ENCODE results near the gene ASCC1.

The ASCC1 gene

DNA sequence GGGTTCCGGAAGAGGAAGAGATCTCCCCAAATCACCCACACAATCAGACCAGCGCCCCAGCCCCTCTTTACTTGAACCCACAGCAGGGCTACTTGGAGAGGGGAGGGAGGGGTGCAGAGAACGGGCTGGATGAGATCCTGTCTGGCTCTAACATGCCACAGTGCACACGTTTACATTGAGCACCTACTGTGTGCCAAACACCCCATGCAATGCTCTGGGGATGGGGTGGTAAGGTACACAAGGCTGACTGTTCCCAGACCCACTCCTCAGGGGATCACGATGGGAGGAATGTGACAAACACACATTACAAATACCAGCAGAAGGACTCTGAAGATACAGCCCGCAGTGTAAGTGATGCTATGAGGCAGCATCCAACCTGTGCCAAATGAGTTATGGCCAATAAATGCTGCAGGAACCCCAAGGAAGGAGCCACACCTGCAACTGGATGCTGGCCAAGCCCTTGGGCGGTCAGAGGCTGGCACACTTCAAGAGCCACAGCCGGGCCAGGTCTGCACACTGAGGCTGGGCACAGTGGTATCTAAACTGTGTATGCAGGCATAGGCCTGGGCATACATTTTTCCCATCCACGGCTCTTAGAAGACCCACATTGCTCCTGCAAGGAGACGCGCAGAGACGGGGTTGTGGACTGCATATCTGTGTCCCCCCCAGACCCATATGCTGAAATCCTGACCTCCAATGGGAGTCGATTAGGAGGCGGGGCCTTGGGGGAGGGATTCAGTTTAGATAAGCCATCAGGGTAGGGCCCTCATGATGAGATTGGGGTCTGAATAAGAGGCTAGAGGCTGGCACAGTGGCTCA is 134.1 kb downstream of the ASCC1 start:
- no peak for DNase-seq (ENCODE audit: low spot score)

DNA sequence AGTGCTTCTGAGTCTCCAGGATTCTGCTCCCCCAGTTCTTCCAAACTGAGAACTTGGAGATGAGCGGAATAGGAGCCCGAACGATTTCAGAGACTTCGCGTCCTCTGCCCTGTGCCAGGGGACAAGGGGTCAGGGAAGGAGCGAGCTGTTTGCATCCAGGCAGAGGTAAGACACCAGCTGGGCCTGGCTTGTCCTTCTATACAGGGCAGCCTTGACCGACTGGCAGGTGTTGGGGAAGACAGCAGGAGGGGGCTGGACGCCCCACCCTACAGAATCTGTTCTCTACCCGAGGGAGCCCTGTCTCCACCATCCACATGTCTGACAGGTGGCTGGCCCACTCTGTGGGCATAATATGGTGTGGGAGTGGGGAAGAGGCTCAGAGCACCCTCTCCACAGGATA is 134.9 kb downstream of the ASCC1 start:
- DNase-seq (ENCODE audit: low spot score), result no peak

DNA sequence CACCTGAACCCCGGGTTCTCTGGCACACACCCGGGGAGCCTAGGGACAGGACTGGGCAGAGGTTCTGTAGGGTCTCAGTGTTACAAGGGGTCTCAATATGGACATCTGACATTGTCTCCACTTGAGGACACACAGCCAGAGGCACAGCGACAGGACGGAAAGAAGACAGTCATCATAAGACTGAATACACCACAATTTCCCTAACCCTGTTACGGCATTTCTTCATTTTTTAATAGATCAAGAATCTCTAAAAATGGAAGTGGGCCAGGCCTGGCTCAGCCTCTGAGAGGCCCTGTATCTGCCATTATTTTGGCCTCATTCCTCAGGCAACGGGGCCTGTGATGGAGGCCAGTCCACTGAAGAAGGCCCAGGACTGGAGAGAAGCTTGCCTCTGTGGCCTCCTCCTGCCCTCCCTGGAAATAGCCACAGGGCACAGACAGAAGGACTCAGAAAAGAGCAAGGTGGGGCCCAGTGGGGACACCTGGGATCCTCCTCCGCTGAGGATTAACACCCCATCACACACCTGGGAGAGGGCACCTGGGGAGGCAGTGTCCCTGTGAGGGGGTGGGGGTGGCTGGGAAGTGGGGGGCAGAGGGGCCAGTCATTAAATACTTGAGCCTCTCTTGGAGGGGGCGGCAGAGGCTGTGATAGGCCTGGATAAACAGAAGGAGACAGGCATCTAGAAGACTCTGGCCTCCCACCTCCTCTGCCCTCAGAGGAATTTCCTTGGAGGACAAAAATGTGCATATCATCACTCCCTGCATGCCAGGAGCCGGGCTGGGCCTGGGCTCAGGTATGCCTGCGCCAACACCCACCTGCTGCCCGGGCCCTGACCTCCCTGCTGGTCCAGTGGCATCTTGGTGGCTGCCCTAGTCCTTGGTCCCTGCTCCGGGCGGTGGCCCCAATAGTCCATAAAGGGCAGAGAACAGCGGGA is 135.8 kb downstream of the ASCC1 start:
- no peak for DNase-seq (ENCODE audit: low spot score)

DNA sequence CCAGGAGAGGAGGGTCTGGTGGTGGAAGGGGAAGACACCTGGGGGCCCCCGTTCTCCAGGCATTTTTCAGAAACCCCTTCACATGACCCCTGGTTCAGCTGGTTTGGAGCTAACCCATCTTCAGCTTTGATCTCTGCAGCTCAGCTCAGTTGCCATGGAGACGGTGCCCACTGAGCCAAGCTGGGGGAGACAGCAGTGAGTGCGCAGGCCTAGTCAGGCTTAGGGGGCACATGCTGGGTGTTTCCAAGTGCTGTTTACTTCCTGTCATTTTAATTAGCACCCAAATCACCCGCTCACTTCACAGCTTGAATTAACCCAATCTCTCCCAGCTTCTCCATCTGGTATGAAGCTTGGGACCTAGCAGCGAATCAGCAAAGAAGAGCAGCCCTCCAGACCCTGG is 136.7 kb downstream of the ASCC1 start:
- no peak for DNase-seq (ENCODE audit: low spot score)

DNA sequence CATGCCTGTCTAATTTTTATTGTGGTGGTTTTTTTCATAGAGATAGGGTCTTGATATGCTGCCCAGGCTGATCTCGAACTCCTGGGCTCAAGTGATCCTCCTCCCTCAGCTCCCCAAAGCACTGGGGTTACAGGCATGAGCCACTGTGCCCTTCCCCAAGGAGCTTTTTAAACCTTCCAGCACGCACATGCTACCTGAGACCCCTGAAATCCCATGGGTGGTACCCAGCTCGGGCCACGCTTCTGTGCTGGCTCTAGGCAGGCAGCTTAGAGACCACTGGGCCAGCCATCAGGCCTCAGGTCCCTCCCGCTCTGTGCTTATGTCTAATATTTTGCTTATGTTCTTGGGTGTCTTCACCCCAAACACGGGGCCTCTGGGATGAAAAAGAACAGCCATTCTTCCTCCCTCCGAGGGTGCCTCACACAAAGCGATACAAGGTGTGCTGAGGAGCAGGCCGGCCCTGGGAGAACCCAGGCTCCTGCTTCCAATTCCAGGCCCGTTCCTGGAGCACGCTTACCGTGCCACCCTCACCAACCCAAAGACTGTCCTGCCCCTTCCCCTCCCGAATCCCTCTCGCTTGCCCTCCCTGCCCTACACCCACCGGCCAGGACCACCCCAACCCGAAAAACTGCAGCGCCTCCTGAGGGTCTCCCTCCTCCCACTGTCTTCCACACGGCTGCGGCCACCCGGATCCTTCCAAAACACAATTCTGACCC is 138.6 kb downstream of the ASCC1 start:
- no peak for DNase-seq (ENCODE audit: low spot score)

DNA sequence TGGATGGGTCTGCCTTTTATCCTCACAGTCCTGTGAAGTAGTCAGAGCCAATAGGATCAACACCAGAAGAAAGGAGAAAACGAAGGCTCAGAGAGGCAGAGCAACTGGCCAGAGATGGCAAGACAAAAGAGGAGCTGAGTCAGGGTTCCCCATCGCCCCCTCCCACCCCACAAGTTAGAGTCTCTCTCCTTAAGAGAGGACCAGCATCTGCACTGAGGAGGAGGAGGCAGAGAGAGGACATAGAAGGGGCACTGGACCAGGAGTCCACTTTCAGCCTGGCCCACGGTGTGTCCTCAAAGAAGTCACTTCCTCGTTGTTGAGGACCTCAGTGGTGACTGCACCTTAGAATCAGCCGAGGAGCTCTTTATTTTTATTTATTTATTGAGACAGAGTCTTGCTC is 139.3 kb downstream of the ASCC1 start:
- DNase-seq (ENCODE audit: low spot score), result no peak

DNA sequence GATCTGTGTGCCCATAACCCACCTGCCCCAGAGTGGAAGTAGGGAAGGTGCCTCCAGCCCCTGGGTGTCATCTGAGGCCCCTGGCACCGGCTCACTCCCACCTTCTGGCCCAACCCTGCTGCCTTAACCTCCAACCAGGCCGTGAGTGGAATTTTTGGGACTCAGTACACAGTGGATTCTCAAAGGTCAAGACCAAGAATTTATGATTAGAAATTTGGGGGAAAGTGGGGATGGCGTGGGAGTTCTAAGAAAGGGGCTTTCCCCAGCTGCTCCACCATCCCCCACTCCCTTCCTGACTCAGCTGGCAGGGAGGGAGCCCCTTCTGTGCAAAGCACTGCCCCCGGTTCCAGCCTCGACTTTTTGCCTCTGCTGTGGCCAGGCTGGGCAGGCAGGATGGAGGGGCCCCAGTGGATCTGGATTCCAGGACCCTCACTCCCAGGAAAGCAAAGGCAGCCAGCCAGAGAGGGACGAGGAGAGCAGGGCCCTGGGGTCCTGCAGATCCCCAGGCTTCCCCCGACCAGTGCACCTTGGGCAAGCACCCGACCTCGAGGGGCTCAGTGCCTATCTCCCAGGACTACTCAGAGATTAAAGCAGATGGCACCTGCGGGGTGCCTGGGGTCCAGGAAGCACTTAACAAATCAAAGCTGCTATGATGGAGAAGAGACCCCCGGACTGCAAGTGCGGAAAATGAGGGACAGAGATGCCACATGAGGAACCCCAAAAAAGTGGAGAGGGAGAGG is 140.5 kb downstream of the ASCC1 start:
- DNase-seq (ENCODE audit: low spot score), result no peak

DNA sequence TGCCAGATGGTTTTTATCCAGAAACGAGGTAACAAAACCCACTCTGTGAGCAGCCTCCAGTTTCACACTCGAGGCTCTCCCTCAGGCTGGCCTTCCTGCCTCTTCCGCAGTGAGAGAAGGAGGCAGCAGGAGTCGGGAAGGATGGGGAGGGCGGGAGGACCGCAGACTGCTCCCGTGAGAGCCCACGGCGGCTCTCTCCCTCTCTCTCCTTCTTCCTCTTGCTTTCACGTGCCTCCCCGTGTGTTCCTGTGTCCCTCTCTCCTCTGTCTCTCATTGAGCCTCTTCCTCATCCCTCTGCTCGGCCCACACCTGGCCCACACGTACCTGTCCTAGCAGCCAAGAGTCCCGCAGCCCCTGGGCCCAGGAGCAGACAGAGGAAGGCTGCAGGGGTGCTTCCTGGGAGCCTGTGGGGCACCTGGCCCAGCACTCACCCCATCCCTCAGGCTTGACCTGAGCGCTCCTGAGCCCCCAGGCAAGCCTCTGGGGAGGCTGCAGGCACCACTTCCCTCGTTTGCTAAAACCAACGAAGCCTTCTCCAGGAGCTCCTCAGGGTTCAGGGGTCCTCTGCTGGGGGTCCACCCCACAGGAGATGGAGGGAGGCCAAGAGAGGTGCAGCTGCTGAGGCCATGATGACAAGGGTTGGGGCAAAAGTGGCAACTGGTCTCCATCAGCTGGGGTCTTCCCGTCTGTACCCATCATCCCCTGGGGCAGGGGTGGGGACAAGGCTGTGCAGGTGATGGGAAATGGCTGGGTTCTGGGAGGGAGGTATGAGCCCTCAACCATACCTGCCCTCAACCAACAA is 141.3 kb downstream of the ASCC1 start:
- DNase-seq (ENCODE audit: low spot score), result no peak

DNA sequence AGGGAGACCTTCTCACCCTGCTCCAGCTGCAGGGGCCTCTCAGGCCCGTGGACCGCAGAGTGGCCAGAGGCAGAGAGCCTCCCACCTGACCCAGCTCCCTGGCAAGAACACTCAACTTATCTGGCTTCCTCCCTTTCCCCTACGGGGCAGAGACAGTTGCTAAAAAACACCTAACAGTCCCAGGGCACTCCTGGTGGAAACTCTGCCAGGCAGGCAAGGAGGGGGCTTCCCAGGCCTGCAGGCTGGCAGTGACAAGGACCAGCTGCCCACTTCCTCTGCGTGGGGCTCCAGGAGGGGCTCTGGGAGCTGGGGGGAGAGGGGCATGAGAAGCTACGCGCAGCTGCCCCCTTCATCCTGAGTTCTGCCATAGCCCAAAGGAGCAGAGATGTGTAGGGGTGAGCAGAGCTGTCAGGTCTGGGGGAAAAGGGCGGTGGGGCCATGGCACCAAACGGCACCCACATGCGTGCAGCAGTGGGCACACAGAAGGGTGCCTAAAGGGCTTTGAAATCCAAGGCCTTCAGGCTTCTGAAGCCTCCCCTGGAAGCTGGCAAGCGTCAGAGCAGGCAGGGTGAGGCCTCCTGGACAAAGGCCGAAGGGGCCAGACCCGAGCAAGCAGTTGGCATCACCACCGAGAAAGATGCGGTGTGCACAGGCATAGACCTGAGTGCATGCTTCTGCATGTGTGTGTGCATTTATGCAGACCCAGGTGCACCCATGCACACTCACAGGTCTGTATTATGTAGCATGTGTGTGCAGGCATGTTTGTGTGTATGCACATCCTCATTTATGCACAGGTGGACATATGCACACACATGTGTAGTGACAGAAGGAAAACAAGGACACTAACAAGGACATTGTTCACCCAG is 142.1 kb downstream of the ASCC1 start:
- DNase-seq (ENCODE audit: low spot score), result no peak

DNA sequence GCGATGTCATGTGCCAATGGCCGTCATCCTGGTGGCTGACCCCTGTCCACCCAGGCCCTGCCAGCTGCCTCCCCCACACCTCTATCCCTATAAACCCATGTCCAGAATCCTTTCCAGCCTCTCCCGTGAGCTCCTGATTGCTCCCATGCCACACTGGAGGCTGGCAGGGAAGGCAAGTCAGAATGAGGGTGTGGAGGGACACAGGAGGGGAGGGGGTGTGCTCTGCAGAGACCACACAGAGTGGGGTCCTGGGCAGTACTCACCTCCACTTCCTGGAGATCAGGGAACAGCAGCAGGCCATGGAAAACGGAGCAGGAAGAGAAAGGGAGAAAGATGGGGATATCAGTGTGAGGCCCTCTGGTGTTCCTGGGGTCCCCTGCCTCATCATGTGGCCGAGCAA is 143.4 kb downstream of the ASCC1 start:
- DNase-seq (ENCODE audit: low spot score), result no peak

DNA sequence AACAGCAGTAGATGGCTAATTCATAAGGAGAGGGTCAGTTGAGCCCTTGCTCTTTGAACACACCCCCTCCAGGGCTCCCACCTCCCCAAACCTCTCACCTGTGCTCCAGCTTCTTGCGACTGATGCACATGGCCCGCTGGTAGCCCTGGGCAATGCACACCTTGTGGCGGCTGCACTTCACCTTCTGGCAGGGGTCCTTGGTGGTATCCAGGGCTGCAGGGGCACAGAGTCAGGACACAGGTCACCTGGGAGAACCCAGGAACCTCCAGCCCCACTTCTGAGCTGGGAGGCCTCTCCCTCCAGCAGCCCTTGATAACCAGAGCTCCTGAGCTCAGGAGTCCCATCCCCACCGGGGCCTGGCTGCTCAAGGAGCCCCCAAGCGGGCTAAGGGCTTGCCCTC is 144.0 kb downstream of the ASCC1 start:
- DNase-seq (ENCODE audit: low spot score), result no peak

DNA sequence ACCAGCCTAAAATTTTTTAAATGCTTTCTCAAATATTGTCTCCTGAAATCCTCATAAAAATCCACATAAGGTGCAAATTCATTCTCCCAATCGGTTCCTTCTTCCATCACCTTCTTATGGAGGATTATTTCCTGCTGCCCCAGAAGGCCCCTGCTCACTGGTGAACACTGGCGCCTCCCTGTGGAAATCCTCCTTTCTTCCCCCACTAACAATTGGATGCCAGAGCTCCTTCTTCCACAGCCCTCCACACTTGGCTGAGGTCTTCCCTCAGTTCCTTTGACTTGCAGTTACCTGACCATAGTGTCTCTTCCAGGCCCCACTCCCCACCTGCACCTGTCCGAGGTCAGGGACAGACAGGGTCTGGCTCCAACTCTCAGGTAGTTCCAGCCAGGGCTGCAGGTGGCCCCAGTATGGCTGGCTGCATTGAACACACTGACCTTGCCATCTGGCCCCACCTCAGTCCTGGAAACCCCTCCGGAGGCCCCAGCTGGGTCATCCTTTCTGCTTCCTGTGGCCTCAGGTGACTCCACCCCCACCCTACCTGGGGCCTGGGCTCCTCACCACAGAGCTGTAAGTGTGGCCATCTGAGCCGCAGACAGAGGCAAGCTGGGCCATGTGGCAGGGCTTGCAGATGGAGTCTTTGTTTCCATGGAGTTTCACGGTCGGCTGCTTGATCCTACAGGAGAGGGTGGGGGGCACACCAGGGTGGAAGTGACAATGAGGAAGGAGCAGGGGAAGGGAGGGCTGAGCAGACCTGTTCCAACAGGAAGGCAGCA is 146.1 kb downstream of the ASCC1 start:
- DNase-seq (ENCODE audit: low spot score), result no peak

DNA sequence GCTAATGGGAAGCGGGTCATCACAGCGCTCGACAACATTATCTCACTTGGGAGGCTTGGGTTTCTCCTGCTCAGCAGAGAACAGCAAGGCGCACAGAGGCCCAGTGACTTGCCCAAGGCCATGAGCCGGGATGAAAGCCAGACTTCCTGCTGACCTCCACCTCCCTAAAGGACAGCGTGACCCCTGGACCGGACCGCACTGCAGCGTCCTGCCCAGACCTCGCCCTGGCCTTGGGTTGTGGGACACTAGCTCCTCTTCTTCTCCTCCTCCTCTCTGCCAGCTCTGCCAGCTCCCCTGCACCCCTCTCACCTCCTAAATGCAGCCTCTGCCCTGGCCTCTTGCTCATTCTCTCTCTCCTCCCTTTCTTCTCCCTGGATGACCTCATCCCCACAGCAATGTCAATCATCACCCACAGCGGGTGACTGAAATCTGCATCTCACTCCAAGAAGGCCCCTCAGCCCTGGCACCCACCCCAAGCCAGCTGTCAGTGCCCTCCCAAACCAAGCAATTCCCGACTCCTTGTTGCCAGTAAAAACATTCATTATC is 147.1 kb downstream of the ASCC1 start:
- DNase-seq (ENCODE audit: low spot score), result no peak

DNA sequence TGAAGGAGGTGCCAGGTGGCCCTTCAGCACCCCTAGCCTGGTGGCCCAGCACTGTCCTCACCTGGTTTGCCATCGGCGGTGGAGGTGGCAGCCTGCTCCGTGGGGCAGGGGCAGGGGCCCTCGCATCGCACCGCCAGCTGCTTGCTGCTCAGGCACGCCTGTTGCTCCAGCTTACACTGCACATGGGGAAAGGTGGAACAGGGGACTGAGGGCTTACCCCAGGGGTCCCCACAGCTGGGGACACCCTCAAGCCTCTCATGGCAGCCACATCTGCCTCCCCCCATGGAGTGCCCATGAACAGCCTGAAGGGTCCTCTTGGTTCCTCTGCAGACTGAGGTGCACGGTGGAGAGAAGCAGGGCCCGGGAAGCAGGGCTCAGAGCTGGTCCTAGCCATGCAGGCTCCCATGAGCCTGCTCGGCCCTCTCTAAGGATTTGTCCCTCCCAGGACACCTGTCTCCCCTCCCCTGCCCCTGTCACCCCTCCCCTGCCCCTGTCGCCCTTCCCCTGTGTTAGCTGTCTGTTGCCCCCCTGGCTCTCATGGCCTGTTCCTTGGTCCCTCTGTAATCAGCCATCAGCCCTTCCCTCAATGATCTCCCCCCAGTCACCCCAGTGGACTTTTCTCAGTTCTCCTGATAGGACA is 147.8 kb downstream of the ASCC1 start:
- DNase-seq (ENCODE audit: low spot score), result no peak

DNA sequence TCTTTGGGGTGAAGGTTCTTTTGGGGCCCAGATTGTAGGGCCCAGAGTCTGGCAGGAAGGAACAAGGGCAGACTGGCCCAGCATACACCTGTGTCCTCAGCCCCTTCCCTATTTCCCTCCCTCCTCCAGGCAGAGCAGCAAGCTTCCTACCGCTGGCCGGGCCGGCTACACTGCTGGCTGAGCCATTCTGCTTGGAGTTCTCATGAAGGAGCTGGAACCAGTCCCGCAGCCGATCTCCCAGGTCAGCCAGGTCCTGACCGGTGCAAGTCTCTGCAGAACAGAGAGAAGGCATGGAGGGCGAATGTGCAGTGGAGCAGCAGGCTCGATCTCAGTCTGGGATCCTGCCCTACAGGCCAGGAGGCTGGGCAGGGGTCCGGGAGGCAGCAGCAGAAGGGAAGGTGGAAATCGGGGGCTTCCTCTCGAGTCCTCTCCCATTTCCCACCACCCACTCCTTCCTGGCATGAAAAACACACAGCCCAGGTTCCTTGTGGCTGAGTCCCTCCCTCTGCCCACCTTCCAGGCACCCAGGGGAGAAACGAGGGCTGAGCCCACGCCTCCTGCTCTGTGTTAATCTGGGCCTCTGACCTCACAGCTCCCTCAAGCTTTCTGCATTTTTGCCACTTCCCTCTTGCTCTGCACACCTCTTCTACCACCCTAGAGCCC is 148.5 kb downstream of the ASCC1 start:
- no peak for DNase-seq (ENCODE audit: low spot score)

DNA sequence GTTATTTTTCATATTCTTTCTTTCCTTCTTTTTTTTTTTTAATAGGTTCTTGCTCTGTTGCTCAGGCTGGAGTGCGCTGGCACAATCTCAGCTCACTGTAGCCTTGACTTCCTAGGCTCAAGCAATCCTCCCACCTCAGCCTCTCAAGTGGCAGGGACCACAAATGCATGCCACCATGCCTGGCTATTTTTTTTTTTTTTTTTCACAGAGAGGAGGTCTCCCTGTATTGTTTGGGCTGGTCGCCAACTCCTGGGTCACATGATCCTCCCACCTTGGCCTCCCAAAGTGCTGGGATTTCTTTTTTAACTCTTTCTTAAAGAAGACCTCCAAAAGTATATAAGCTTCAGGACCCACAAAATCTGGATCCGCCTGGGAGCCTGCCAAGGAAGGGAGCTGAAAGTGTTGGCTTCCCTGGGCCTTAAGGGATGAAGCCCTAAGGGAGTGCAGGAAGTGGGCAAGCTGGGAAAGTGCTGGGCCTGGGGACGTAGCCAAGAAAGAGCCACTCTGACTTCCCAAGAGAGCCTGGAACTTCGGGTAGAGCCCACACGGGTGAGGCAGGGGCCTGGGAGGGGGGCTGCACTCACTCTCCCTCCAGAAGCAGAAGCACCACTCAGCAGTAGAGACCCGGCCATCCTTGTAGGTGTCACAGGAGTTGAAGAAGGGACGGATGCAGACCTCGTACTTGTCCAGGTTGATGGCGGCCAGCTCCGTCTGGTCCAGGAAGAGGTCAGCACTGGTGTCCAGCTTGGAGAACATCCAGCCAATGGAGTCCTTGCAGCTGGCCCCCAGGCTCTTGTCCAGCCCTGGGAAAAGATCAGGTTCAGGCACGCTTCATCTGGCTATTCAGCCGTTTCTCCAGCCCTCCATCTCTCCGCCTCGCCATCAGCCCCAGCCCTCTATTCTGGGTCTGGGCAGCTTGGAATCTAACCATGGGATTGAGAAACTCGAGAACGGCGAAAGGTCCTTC is 149.5 kb downstream of the ASCC1 start:
- DNase-seq (ENCODE audit: low spot score), result no peak

Measured in AG08396 (cell line).